ENCODE results near the gene LSM14B.
A peak's percentile ranks its signal among the peaks of the same experiment; 100 is the strongest.

Gene LSM14B

GRCh38 chr20:62179162-62179504 lies 56.9 kb downstream of the LSM14B start:
- no peak overlapping the region for H3K4me3 ChIP-seq (ENCODE audit: low read depth, low read length)
- no peak for TF ChIP-seq CTCF (IDR thresholded peaks at IDR 0.05; ENCODE audit: low read depth, low read length)

- H3K4me3 ChIP-seq (ENCODE audit: low read depth, low read length): peak overlapping the region; percentile 96
Observed at GRCh38 chr20:62181808-62182207, 59.5 kb downstream of the LSM14B start.

GRCh38 chr20:62182469-62183425 lies 60.5 kb downstream of the LSM14B start, which contains the start of gene MTG2:
MTG2 (plus strand) TSS chr20:62183028; CDS start chr20:62193421, 10,393 bp downstream.
- no peak for TF ChIP-seq CTCF (IDR thresholded peaks at IDR 0.05; ENCODE audit: low read depth, low read length)
- peak within 1 kb of the TSS; percentile 96 for H3K4me3 ChIP-seq (ENCODE audit: low read depth, low read length)

More at GRCh38 chr20:62181808-62182207, 59.5 kb downstream of the LSM14B start:
- TF ChIP-seq CTCF (IDR thresholded peaks at IDR 0.05; ENCODE audit: low read depth, low read length): no peak

GRCh38 chr20:62183426-62184142 lies 61.3 kb downstream of the LSM14B start:
- TF ChIP-seq CTCF (IDR thresholded peaks at IDR 0.05; ENCODE audit: low read depth, low read length): no peak
- H3K4me3 ChIP-seq (ENCODE audit: low read depth, low read length): peak overlapping the region; percentile 96
